ENCODE measurements around the gene DNM2. TPM values are rescaled to one million over a fixed set of nuclear protein-coding genes. Genes with fewer than 3 reads are reported as not detected.

The DNM2 gene
- total RNA-seq, 1 donor from 2014 or later: 117 TPM

- DNase-seq (ENCODE audit: low read depth, low spot score): no peak
- no peak overlapping the region for H3K27ac Mint-ChIP-seq (ENCODE audit: unreplicated experiment)
- H3K36me3 Mint-ChIP-seq (ENCODE audit: low read depth): peaks cover 30% of the 10 kb centered on the region
- peak overlapping the region; percentile 61 for H3K4me3 Mint-ChIP-seq
- H3K27me3 Mint-ChIP-seq (ENCODE audit: low read depth): peaks cover 35% of the 10 kb centered on the region
- H3K4me1 Mint-ChIP-seq: peaks cover 28% of the 10 kb centered on the region
- TF ChIP-seq CTCF (conservative IDR thresholded peaks at IDR 0.05): no peak
- no peaks in the 10 kb centered on the region for H3K9me3 Mint-ChIP-seq
Measured at GRCh38 chr19:10691883-10692282, 26.0 kb upstream of the DNM2 start.

GRCh38 chr19:10692673-10693264 is 25.1 kb upstream of the DNM2 start:
- H3K4me3 Mint-ChIP-seq: peak overlapping the region; percentile 61
- TF ChIP-seq CTCF (conservative IDR thresholded peaks at IDR 0.05): no peak
- DNase-seq (ENCODE audit: low read depth, low spot score): no peak
- H3K9me3 Mint-ChIP-seq: no peaks in the 10 kb centered on the region
- H3K4me1 Mint-ChIP-seq: peaks cover 29% of the 10 kb centered on the region
- peaks cover 30% of the 10 kb centered on the region for H3K36me3 Mint-ChIP-seq (ENCODE audit: low read depth)
- H3K27ac Mint-ChIP-seq (ENCODE audit: unreplicated experiment): no peak overlapping the region
- peaks cover 42% of the 10 kb centered on the region for H3K27me3 Mint-ChIP-seq (ENCODE audit: low read depth)

- Mint-ChIP-seq H3K27ac (ENCODE audit: unreplicated experiment) (peak overlapping the region; percentile 37), H3K27me3 (ENCODE audit: low read depth) (peaks cover 42% of the 10 kb centered on the region), H3K9me3 (no peaks in the 10 kb centered on the region), H3K36me3 (ENCODE audit: low read depth) (peaks cover 23% of the 10 kb centered on the region), H3K4me3 (peak overlapping the region; percentile 87), H3K4me1 (peaks cover 32% of the 10 kb centered on the region)
- no peak for DNase-seq (ENCODE audit: low read depth, low spot score)
- TF ChIP-seq CTCF (conservative IDR thresholded peaks at IDR 0.05): no peak
Measured at GRCh38 chr19:10694706-10695307, 23.1 kb upstream of the DNM2 start.

GRCh38 chr19:10695401-10696398 is 22.2 kb upstream of the DNM2 start:
- peak; percentile 93 for DNase-seq (ENCODE audit: low read depth, low spot score)
- no peak for TF ChIP-seq CTCF (conservative IDR thresholded peaks at IDR 0.05)
- Mint-ChIP-seq H3K36me3 (ENCODE audit: low read depth) (peaks cover 16% of the 10 kb centered on the region), H3K4me1 (peaks cover 33% of the 10 kb centered on the region), H3K9me3 (no peaks in the 10 kb centered on the region), H3K27ac (ENCODE audit: unreplicated experiment) (peak overlapping the region; percentile 73), H3K27me3 (ENCODE audit: low read depth) (peaks cover 36% of the 10 kb centered on the region), H3K4me3 (peak overlapping the region; percentile 87)

GRCh38 chr19:10699650-10700335 is 18.1 kb upstream of the DNM2 start:
- Mint-ChIP-seq H3K4me1 (peaks cover 36% of the 10 kb centered on the region), H3K9me3 (no peaks in the 10 kb centered on the region), H3K27ac (ENCODE audit: unreplicated experiment) (no peak overlapping the region), H3K27me3 (ENCODE audit: low read depth) (peaks cover 25% of the 10 kb centered on the region), H3K36me3 (ENCODE audit: low read depth) (peaks cover 3% of the 10 kb centered on the region), H3K4me3 (peak overlapping the region; percentile 86)
- TF ChIP-seq CTCF (conservative IDR thresholded peaks at IDR 0.05): peak; percentile 75
- peak; percentile 61 for DNase-seq (ENCODE audit: low read depth, low spot score)
